ENCODE measurements around the gene CLASP1.
"Not testable (repeated sequence)": the region's sequence is repeated elsewhere in the genome, so short reads cannot be mapped to it uniquely, and the experiment has no call there.

CLASP1 gene

GRCh38 chr2:121301190-121301589, 348.1 kb downstream of the CLASP1 start:
- DNase-seq; in situ Hi-C loops (cut with HindIII; ENCODE audit: low pct_ligation_motif_present, low pct_unique_long_range_greater_than_20kb, low sequenced_read_pairs): not testable (repeated sequence)

GRCh38 chr2:121298476-121298875, 350.8 kb downstream of the CLASP1 start:
- no peak for DNase-seq
- in situ Hi-C loops (cut with HindIII; ENCODE audit: low pct_ligation_motif_present, low pct_unique_long_range_greater_than_20kb, low sequenced_read_pairs) = no loop called here

- in situ Hi-C loops (cut with HindIII; ENCODE audit: low pct_ligation_motif_present, low pct_unique_long_range_greater_than_20kb, low sequenced_read_pairs); DNase-seq: not testable (repeated sequence)
These were observed 351.4 kb downstream of the CLASP1 start for GRCh38 chr2:121297866-121298265.

GRCh38 chr2:121297217-121297830, 351.9 kb downstream of the CLASP1 start:
- in situ Hi-C loops (cut with HindIII; ENCODE audit: low pct_ligation_motif_present, low pct_unique_long_range_greater_than_20kb, low sequenced_read_pairs) = no loop called here

GRCh38 chr2:121295911-121296650, 353.2 kb downstream of the CLASP1 start:
- no peak for DNase-seq
- in situ Hi-C loops (cut with HindIII; ENCODE audit: low pct_ligation_motif_present, low pct_unique_long_range_greater_than_20kb, low sequenced_read_pairs) = no loop called here

More at GRCh38 chr2:121297217-121297830, 351.9 kb downstream of the CLASP1 start:
- DNase-seq = peak; percentile 49

- in situ Hi-C loops (cut with HindIII; ENCODE audit: low pct_ligation_motif_present, low pct_unique_long_range_greater_than_20kb, low sequenced_read_pairs) = no loop called here
- DNase-seq = no peak
These were observed 354.1 kb downstream of the CLASP1 start for GRCh38 chr2:121294881-121295840.

- in situ Hi-C loops (cut with HindIII; ENCODE audit: low pct_ligation_motif_present, low pct_unique_long_range_greater_than_20kb, low sequenced_read_pairs) = no loop called here
- no peak for DNase-seq
These were observed 355.6 kb downstream of the CLASP1 start for GRCh38 chr2:121293450-121294325.

- in situ Hi-C loops (cut with HindIII; ENCODE audit: low pct_ligation_motif_present, low pct_unique_long_range_greater_than_20kb, low sequenced_read_pairs) = no loop called here
- DNase-seq = no peak
These were observed 358.0 kb downstream of the CLASP1 start for GRCh38 chr2:121291251-121291580.

GRCh38 chr2:121289271-121289670, 360.0 kb downstream of the CLASP1 start:
- DNase-seq = no peak
- in situ Hi-C loops (cut with HindIII; ENCODE audit: low pct_ligation_motif_present, low pct_unique_long_range_greater_than_20kb, low sequenced_read_pairs) = no loop called here

GRCh38 chr2:121288454-121289231, 360.6 kb downstream of the CLASP1 start:
- DNase-seq = no peak
- in situ Hi-C loops (cut with HindIII; ENCODE audit: low pct_ligation_motif_present, low pct_unique_long_range_greater_than_20kb, low sequenced_read_pairs) = no loop called here

GRCh38 chr2:121287956-121288355, 361.3 kb downstream of the CLASP1 start:
- in situ Hi-C loops (cut with HindIII; ENCODE audit: low pct_ligation_motif_present, low pct_unique_long_range_greater_than_20kb, low sequenced_read_pairs) = no loop called here
- DNase-seq = no peak
